A673 (cell line): Measurements from ENCODE around the gene ETF1.

Experiments
- CTCF ChIP-seq: fragments of 300-800, 200-600 bp; sonication (generic); conservative IDR thresholded peaks from 2 replicates; pipeline ENCODE4 v1.5.1; 2017; ENCODE audit warnings: low read depth, mild to moderate bottlenecking, antibody characterized with exemption, low read length, moderate library complexity, mixed read lengths
- EZH2 ChIP-seq: fragments of 200-600 bp; sonication (generic); IDR thresholded peaks from 2 replicates; pipeline ENCODE4 v1.6.1; 2017; ENCODE audit warnings: borderline replicate concordance, low read depth, mild to moderate bottlenecking, mixed read lengths, antibody characterized with exemption, low read length; ENCODE audit not compliant: poor library complexity, severe bottlenecking

DNA sequence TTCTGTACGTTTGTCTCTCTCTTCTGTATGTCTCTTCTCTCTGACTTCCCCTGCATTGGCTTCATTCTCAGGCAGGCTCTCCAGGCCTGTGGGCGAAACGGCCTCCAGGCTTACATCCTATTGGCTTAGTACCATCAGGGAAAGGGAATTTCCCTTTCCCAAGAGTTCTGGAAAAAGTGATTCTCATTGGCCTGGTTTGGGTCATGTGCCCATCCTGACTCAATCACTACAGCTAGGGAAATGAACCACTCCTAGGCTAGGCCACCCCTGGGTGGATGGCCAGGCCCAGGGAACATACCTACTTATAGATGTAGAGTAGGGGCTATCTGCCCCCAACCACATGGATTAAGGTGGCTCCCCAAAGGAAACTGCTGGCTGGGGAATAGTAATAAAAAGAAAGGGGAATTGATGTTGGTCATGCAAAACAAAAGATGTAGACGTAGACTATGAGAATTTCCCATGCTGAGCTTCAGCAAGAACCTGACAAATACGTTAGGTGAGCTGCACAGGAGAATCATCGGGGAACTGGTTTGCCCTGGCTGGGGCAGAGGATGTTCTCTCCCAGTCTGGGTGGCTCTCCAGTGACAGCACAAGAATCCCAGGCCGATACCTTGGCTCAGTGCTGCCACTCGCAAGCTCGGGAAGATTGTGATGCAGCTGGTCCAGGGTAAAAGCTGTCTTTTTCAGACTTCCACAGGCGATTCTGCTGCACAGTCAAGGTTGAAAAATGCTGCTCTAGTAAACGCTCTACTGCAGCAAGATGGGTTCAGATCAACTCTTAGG is 81.5 kb downstream of the ETF1 start:
- TF ChIP-seq CTCF: no peak
- no peak for TF ChIP-seq EZH2
